CD14-positive monocyte (primary cell): ENCODE results near the gene FXYD5. TPM values are rescaled to one million over a fixed set of nuclear protein-coding genes. Genes with fewer than 3 reads are reported as not detected.
A peak's percentile ranks its signal among the peaks of the same experiment; 100 is the strongest.

Experiments
- DNase-seq, 3 donors: peaks; one replicate each; pipeline ENCODE4 v3.0.0-alpha.2; 2011 to 2022
- H2AFZ ChIP-seq: 2 replicates; pipeline ENCODE4 v1.6.0; 2012; ENCODE audit warnings: mild to moderate bottlenecking, low read depth, low read length, inconsistent platforms; ENCODE audit not compliant: insufficient read depth, poor library complexity, severe bottlenecking
- H3K27ac ChIP-seq, 2 donors: 1 replicate in 1 of 2; 2 replicates in 1 of 2; pipeline ENCODE4 v1.5.1; 2012 to 2013; ENCODE audit warnings: low read length in 2 of 2, control low read depth in 1 of 2, inconsistent platforms in 1 of 2, low read depth in 1 of 2, mild to moderate bottlenecking in 1 of 2
- H3K27me3 ChIP-seq, 2 donors: one replicate each; pipeline versions ENCODE4 v1.6.0 to v1.6.1; 2011 to 2013; ENCODE audit warnings: low read length in 2 of 2; ENCODE audit not compliant: control insufficient read depth in 2 of 2, insufficient read depth in 2 of 2
- H3K36me3 ChIP-seq, 2 donors: replicated peaks in 1 of 2; 1 replicate in 1 of 2; 2 replicates in 1 of 2; pipeline versions ENCODE4 v1.5.1 to v1.6.1; 2012 to 2013; ENCODE audit warnings: low read length in 2 of 2, control low read depth in 1 of 2, inconsistent platforms in 1 of 2, mild to moderate bottlenecking in 1 of 2; ENCODE audit not compliant: insufficient read depth in 2 of 2, control insufficient read depth in 1 of 2
- H3K4me1 ChIP-seq, 2 donors: 1 replicate in 1 of 2; 2 replicates in 1 of 2; pipeline versions ENCODE4 v1.5.1 to v1.6.1; 2012 to 2013; ENCODE audit warnings: low read length in 2 of 2, control low read depth in 1 of 2, inconsistent platforms in 1 of 2, mild to moderate bottlenecking in 1 of 2, moderate library complexity in 1 of 2; ENCODE audit not compliant: insufficient read depth in 2 of 2, control insufficient read depth in 1 of 2
- H3K4me2 ChIP-seq: replicated peaks from 2 replicates; pipeline ENCODE3; 2012; ENCODE audit warnings: low read length, moderate library complexity, mild to moderate bottlenecking; ENCODE audit not compliant: poor library complexity, severe bottlenecking; ENCODE audit errors: extremely low read depth
- H3K4me3 ChIP-seq, 3 experiments: fragments of 200-600 bp in 1 of 3; sonication (generic) in 1 of 3; replicated peaks in 1 of 3; 1 replicate in 2 of 3; 2 replicates in 1 of 3; pipeline ENCODE4 v1.5.1; 2011 to 2013; ENCODE audit warnings: low read length in 3 of 3, mild to moderate bottlenecking in 3 of 3, control low read depth in 2 of 3, low read depth in 2 of 3, inconsistent platforms in 1 of 3, moderate library complexity in 1 of 3
- H3K79me2 ChIP-seq: 2 replicates; pipeline ENCODE4 v1.6.0; 2012; ENCODE audit warnings: mild to moderate bottlenecking, control low read depth, inconsistent platforms, low read length, moderate library complexity; ENCODE audit not compliant: insufficient read depth
- H3K9ac ChIP-seq: 2 replicates; pipeline ENCODE4 v1.6.0; 2017; ENCODE audit warnings: low read length, mild to moderate bottlenecking; ENCODE audit not compliant: insufficient read depth, poor library complexity, severe bottlenecking
- H3K9me3 ChIP-seq, 2 donors: replicated peaks in 1 of 2; 1 replicate in 1 of 2; 2 replicates in 1 of 2; pipeline versions ENCODE4 v1.5.1 to v1.6.1; 2012 to 2013; ENCODE audit warnings: low read length in 2 of 2, control low read depth in 1 of 2; ENCODE audit not compliant: control insufficient read depth in 1 of 2, insufficient read depth in 1 of 2
- H4K20me1 ChIP-seq: 2 replicates; pipeline ENCODE4 v1.6.0; 2012; ENCODE audit warnings: mild to moderate bottlenecking, low read length, control low read depth, moderate library complexity; ENCODE audit not compliant: insufficient read depth
- H3K27ac Mint-ChIP-seq, 7 donors: one replicate each; pipeline ENCODE4 v1.8.0; 2020; ENCODE audit warnings: mild to moderate bottlenecking in 7 of 7, mixed read lengths in 7 of 7, moderate library complexity in 6 of 7, inconsistent platforms in 2 of 7
- H3K27me3 Mint-ChIP-seq, 3 donors: one replicate each; pipeline ENCODE4 v1.8.0; 2021 to 2022; ENCODE audit warnings: low read depth in 3 of 3, mild to moderate bottlenecking in 3 of 3, mixed read lengths in 3 of 3, moderate library complexity in 3 of 3, inconsistent platforms in 1 of 3
- H3K36me3 Mint-ChIP-seq, 2 donors: one replicate each; pipeline ENCODE4 v1.8.0; 2020; ENCODE audit warnings: mixed read lengths in 2 of 2, inconsistent platforms in 1 of 2, mild to moderate bottlenecking in 1 of 2
- H3K4me1 Mint-ChIP-seq: one replicate; pipeline ENCODE4 v1.8.0; 2020; ENCODE audit warnings: mild to moderate bottlenecking, mixed read lengths
- H3K4me3 Mint-ChIP-seq, 2 donors: one replicate each; pipeline ENCODE4 v1.8.0; 2020; ENCODE audit warnings: mild to moderate bottlenecking in 2 of 2, mixed read lengths in 2 of 2, moderate library complexity in 1 of 2
- H3K9me3 Mint-ChIP-seq, 7 donors: one replicate each; pipeline ENCODE4 v1.8.0; 2020 to 2022; ENCODE audit warnings: mixed read lengths in 7 of 7, mild to moderate bottlenecking in 6 of 7, moderate library complexity in 6 of 7, inconsistent platforms in 2 of 7
- WGBS: methylation state at CpG from one replicate; pipeline ENCODE4 v1.1.5; 2013; ENCODE audit warnings: missing lambda C conversion rate; ENCODE audit not compliant: insufficient coverage; 5-methylcytosine and 5-hydroxymethylcytosine counted together
- intact Hi-C, 2 donors: fragments of 100-400 bp; cut with micrococcal nuclease; formaldehyde crosslinking; loops; one replicate each; pipeline versions ENCODE4 v1.15.0 to v1.15.1; 2023
- polyA plus RNA-seq, 3 donors: library from polyadenylated mRNA; depleted of rRNA in 1 of 3; unstranded in 2 of 3; stranded (reverse) in 1 of 3; fragments of 300-500 nt in 2 of 3; fragments of >200 nt in 1 of 3; fragmentation: Illumina TruSeq in 2 of 3; gene quantifications; 1 replicate in 2 of 3; 2 replicates in 1 of 3; pipeline ENCODE4 v1.2.3, GENCODE V29; 2012 to 2021
- TF ChIP-seq, protein P1 (sequence below): fragments of 200-600 bp; IDR thresholded peaks from one replicate; pipeline ENCODE4 v1.8.0; 2022; ENCODE audit warnings: antibody characterized with exemption, mild to moderate bottlenecking

Gene FXYD5
- polyA plus RNA-seq, 3 donors = 204 to 673 (median 312) TPM

DNA sequence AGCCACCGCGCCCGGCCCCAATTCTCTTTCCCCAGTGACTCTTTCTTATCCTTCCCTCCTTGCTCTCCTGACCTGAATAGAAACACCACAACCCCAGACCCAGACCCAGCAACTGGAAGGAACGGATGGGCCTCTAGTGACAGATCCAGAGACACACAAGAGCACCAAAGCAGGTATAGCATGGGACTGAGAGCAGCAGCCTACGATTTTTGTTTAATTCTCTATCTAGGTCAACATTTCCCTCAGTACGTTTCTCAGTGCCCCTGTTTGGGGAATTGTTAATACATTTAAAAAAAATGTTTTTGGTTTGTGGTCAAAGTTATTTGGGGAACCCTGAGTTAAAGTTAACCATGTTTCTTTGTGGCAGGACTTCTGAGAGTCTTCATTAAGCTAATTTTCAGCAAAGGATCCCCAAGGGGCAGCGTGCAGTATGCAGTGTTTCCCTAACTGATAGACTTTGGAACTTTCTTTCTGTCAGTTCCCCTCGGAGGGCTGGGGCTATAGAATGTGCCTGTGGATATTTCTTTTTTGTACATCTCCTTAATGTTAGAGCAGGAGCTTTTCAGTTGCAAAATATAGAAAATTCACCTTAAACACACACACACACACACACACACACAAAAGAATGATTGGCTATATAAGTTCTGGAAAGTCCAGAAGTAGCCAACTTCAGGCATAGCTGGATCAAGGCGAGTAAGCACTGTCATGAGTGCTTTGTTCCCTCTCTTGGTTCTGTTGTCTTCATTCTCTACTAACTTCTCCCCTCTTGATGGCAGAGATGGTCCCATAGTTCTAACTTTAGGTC is 6.3 kb downstream of the FXYD5 start:
- peak overlapping the region in 6 of 7 donors; percentile 21 to 81 (median 70) for H3K27ac Mint-ChIP-seq
- peaks cover 0 to 2% (median 0%) of the 10 kb centered on the region in 3 donors for H3K27me3 Mint-ChIP-seq
- intact Hi-C loops = no loop called here

DNA sequence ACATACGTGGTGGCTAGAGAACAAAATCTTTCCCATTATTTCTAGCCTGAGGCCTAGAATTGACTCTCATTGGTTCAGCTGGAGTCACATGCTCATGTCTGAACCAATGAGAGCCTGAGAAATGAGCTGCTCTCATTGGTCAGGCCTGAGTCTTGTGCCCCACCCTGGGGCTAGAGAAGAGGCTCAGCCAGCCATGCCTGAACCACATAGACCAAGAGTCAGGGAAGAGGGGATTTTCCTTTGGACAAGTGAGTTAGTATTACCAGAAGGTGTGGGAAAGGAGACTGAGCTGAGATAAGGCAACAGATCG is 6.9 kb downstream of the FXYD5 start:
- Histone ChIP-seq H3K79me2 (peaks cover 87% of the 10 kb centered on the region), H2AFZ (no peak overlapping the region), H3K4me3 (no peak overlapping the region), H3K9me3 (peaks cover 35 to 37% of the 10 kb centered on the region in 2 donors), H3K4me1 (peaks cover 4 to 9% of the 10 kb centered on the region in 2 donors), H3K4me2 (no peak overlapping the region), H3K9ac (no peak overlapping the region), H3K36me3 (peaks cover 95 to 100% of the 10 kb centered on the region in 2 donors), H3K27ac (no peak overlapping the region), H4K20me1 (peaks cover 68% of the 10 kb centered on the region), H3K27me3 (no peaks in the 10 kb centered on the region)
- H3K27me3 Mint-ChIP-seq = peaks cover 0 to 2% (median 0%) of the 10 kb centered on the region in 3 donors
- WGBS = 91% methylated on average over 1 of the region's 2 CpGs
- DNase-seq = no peak
- H3K4me1 Mint-ChIP-seq = peaks cover 15% of the 10 kb centered on the region
- peak overlapping the region in 3 of 7 donors; percentile 21 to 76 (median 55) for H3K27ac Mint-ChIP-seq
- intact Hi-C loops = no loop called here
- TF ChIP-seq, protein P1, sequence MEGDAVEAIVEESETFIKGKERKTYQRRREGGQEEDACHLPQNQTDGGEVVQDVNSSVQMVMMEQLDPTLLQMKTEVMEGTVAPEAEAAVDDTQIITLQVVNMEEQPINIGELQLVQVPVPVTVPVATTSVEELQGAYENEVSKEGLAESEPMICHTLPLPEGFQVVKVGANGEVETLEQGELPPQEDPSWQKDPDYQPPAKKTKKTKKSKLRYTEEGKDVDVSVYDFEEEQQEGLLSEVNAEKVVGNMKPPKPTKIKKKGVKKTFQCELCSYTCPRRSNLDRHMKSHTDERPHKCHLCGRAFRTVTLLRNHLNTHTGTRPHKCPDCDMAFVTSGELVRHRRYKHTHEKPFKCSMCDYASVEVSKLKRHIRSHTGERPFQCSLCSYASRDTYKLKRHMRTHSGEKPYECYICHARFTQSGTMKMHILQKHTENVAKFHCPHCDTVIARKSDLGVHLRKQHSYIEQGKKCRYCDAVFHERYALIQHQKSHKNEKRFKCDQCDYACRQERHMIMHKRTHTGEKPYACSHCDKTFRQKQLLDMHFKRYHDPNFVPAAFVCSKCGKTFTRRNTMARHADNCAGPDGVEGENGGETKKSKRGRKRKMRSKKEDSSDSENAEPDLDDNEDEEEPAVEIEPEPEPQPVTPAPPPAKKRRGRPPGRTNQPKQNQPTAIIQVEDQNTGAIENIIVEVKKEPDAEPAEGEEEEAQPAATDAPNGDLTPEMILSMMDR = no peak
- H3K4me3 Mint-ChIP-seq = no peak overlapping the region
- H3K36me3 Mint-ChIP-seq = peaks cover 95 to 100% of the 10 kb centered on the region in 2 donors
- peaks cover 23 to 37% (median 30%) of the 10 kb centered on the region in 7 donors for H3K9me3 Mint-ChIP-seq

More for the DNA sequence above, 6.3 kb downstream of the FXYD5 start:
- WGBS = 100% methylated on average over 3 of the region's 9 CpGs
- peaks cover 73% of the 10 kb centered on the region for H4K20me1 ChIP-seq
- H3K36me3 ChIP-seq = peaks cover 89 to 95% of the 10 kb centered on the region in 2 donors
- Mint-ChIP-seq H3K36me3 (peaks cover 95 to 100% of the 10 kb centered on the region in 2 donors), H3K4me3 (no peak overlapping the region), H3K9me3 (peaks cover 18 to 32% (median 24%) of the 10 kb centered on the region in 7 donors), H3K4me1 (peaks cover 15% of the 10 kb centered on the region)
- no peak overlapping the region for H3K9ac ChIP-seq
- DNase-seq = no peak
- TF ChIP-seq, protein P1 = no peak
- H2AFZ ChIP-seq = no peak overlapping the region
- peaks cover 8 to 9% of the 10 kb centered on the region in 2 donors for H3K4me1 ChIP-seq
- no peak overlapping the region for H3K4me3 ChIP-seq
- peaks cover 92% of the 10 kb centered on the region for H3K79me2 ChIP-seq
- H3K27me3 ChIP-seq = no peaks in the 10 kb centered on the region
- no peak overlapping the region for H3K27ac ChIP-seq
- H3K9me3 ChIP-seq = peaks cover 29 to 32% of the 10 kb centered on the region in 2 donors
- H3K4me2 ChIP-seq = no peak overlapping the region
